Measurements from ENCODE around the gene ITSN1.

DNA sequence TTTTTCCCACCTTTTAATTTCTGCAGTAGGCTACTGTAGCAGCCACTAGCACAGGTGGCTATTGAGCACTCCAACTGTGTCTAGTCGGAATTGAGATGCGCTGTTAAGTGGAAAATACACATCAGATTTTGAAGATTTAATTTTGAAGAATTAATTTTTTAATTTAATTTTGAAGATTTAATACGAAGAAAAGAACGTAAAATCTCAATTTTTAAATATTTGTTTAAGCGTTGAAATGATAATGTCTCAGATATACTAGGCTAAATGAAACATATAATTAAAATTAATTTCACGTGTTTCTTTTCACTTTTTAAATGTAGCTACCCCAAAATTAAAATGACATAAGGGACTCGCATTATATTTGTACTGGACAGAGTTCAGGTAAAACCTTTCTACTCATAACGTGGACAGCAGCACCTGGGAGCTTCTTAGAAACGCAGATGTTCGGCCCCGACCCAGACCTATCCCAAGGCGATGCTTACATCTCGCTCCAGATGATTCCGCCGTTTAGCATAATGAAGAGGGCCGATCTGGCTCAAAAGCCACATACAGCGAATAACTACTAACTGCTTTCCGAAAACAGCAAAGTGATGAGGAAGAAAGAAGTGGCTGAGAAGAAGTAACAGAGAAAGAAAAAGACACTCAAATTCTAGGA is 1.5 kb upstream of the ITSN1 start:
- TF ChIP-seq, protein P1, sequence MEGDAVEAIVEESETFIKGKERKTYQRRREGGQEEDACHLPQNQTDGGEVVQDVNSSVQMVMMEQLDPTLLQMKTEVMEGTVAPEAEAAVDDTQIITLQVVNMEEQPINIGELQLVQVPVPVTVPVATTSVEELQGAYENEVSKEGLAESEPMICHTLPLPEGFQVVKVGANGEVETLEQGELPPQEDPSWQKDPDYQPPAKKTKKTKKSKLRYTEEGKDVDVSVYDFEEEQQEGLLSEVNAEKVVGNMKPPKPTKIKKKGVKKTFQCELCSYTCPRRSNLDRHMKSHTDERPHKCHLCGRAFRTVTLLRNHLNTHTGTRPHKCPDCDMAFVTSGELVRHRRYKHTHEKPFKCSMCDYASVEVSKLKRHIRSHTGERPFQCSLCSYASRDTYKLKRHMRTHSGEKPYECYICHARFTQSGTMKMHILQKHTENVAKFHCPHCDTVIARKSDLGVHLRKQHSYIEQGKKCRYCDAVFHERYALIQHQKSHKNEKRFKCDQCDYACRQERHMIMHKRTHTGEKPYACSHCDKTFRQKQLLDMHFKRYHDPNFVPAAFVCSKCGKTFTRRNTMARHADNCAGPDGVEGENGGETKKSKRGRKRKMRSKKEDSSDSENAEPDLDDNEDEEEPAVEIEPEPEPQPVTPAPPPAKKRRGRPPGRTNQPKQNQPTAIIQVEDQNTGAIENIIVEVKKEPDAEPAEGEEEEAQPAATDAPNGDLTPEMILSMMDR (IDR thresholded peaks at IDR 0.05), result no peak
- no peak for TF ChIP-seq POLR2A (IDR thresholded peaks at IDR 0.05)

All from body of pancreas (tissue), 4 donors.